WTC11 (cell line): ENCODE results near the gene KCNK15.

Experiments
- CTCF ChIP-seq: fragments of 200-600 bp; IDR thresholded peaks from 2 replicates; pipeline ENCODE4 v1.8.0; 2022; ENCODE audit warnings: antibody characterized with exemption
- FOXK1 ChIP-seq: sonication (generic); formaldehyde crosslinking; IDR thresholded peaks from 2 replicates; pipeline ENCODE4 v1.8.0; 2022; ENCODE audit warnings: mild to moderate bottlenecking, moderate library complexity, missing genetic modification reagents
- KAT7 ChIP-seq: sonication (generic); formaldehyde crosslinking; IDR thresholded peaks from 2 replicates; pipeline ENCODE4 v1.8.1; 2023; ENCODE audit warnings: missing genetic modification reagents, mild to moderate bottlenecking, borderline replicate concordance
- TP53 ChIP-seq: sonication (generic); formaldehyde crosslinking; IDR thresholded peaks from 2 replicates; pipeline ENCODE4 v1.8.1; 2023; ENCODE audit warnings: mild to moderate bottlenecking, missing genetic modification reagents
- USF1 ChIP-seq: sonication (generic); formaldehyde crosslinking; IDR thresholded peaks from 2 replicates; pipeline ENCODE4 v1.8.0; 2022; ENCODE audit warnings: mild to moderate bottlenecking, missing genetic modification reagents

GRCh38 chr20:44703183-44703925, 42.3 kb upstream of the KCNK15 start:
- no peak for TF ChIP-seq TP53 (CRISPR knock-in tag)
- no peak for TF ChIP-seq CTCF
- TF ChIP-seq KAT7 (CRISPR knock-in tag), result no peak
- TF ChIP-seq FOXK1, result no peak
- no peak for TF ChIP-seq USF1
